NCI-H1048 (cell line): ENCODE measurements around the gene OR6X1.

Source experiments
- DNase-seq: peaks from one replicate; lab custom pipeline; 2025; lab: John Stamatoyannopoulos, UW

Gene OR6X1

GRCh38 chr11:123754101-123754568 lies at the start of gene OR6X1:
TSS of gene OR6X1 (minus strand) at chr11:123754518. CDS start at chr11:123754518, 0 bp downstream.
- DNase-seq = no peak

- DNase-seq = no peak
These were observed 47.4 kb upstream of the OR6X1 start for GRCh38 chr11:123801765-123802164.

- DNase-seq = no peak
These were observed 45.7 kb upstream of the OR6X1 start for GRCh38 chr11:123800036-123800435.

GRCh38 chr11:123799438-123799837 lies 45.1 kb upstream of the OR6X1 start:
- DNase-seq = no peak

- no peak for DNase-seq
These were observed 44.4 kb upstream of the OR6X1 start for GRCh38 chr11:123798513-123799252.

- no peak for DNase-seq
These were observed 43.8 kb upstream of the OR6X1 start for GRCh38 chr11:123798079-123798478.

- no peak for DNase-seq
These were observed 43.2 kb upstream of the OR6X1 start for GRCh38 chr11:123797541-123797940.

- DNase-seq = no peak
These were observed 42.8 kb upstream of the OR6X1 start for GRCh38 chr11:123797114-123797513.

GRCh38 chr11:123796226-123796625 lies 41.9 kb upstream of the OR6X1 start:
- DNase-seq = no peak

- DNase-seq = no peak
These were observed 29.2 kb upstream of the OR6X1 start for GRCh38 chr11:123783536-123783935.

GRCh38 chr11:123778511-123778910 lies 24.2 kb upstream of the OR6X1 start:
- no peak for DNase-seq

GRCh38 chr11:123775715-123776549 lies 21.6 kb upstream of the OR6X1 start:
- DNase-seq = no peak

GRCh38 chr11:123775289-123775688 lies 21.0 kb upstream of the OR6X1 start:
- no peak for DNase-seq

GRCh38 chr11:123773959-123774358 lies 19.6 kb upstream of the OR6X1 start:
- no peak for DNase-seq

GRCh38 chr11:123773026-123773425 lies 18.7 kb upstream of the OR6X1 start:
- DNase-seq = no peak

GRCh38 chr11:123771664-123772063 lies 17.3 kb upstream of the OR6X1 start:
- no peak for DNase-seq

GRCh38 chr11:123770712-123771111 lies 16.4 kb upstream of the OR6X1 start:
- DNase-seq = no peak

GRCh38 chr11:123765601-123766000 lies 11.3 kb upstream of the OR6X1 start:
- DNase-seq = no peak

GRCh38 chr11:123762422-123762821 lies 8.1 kb upstream of the OR6X1 start:
- no peak for DNase-seq

GRCh38 chr11:123760894-123761293 lies 6.6 kb upstream of the OR6X1 start:
- no peak for DNase-seq

GRCh38 chr11:123757976-123758375 lies 3.7 kb upstream of the OR6X1 start:
- DNase-seq = no peak

- no peak for DNase-seq
These were observed 1.5 kb upstream of the OR6X1 start for GRCh38 chr11:123755813-123756212.

GRCh38 chr11:123755344-123755743 lies 1.0 kb upstream of the OR6X1 start:
- no peak for DNase-seq
